Endothelial cell of umbilical vein (primary cell): ENCODE results near the gene ANO1. TPM values are rescaled to one million over a fixed set of nuclear protein-coding genes. Genes with fewer than 3 reads are reported as not detected.

Experiments used
- BruUV-seq: library from RNA; stranded (reverse); fragments of 400-500 nt; replicated peaks from 2 replicates; lab custom pipeline; 2021; lab: Mats Ljungman, UMichigan
- CTCF ChIA-PET: fragments of 300-600, 350-600 bp; sonication (Branson Sonifier 250); formaldehyde crosslinking; loops from one replicate; lab custom pipeline; 2021; ENCODE audit warnings: antibody characterized with exemption, inconsistent platforms; lab: Charles Lee
- POLR2A ChIA-PET: fragments of 300-600, 350-600 bp; sonication (Branson Sonifier 250); formaldehyde crosslinking; loops from one replicate; lab custom pipeline; 2021; ENCODE audit warnings: antibody characterized with exemption, inconsistent platforms; lab: Charles Lee
- DNase-seq: peaks from one replicate; pipeline ENCODE4 v3.0.0-alpha.2; 2011; ENCODE audit warnings: low read depth, low spot score
- FAIRE-seq: peaks from 2 replicates; lab custom pipeline; 2011; peaks lifted over from hg19 to GRCh38; lab: Jason Lieb, UNC
- H2AFZ ChIP-seq: 2 replicates; pipeline ENCODE4 v1.6.0; 2012; ENCODE audit warnings: low read depth, low read length, control low read depth, inconsistent platforms
- H3K27ac ChIP-seq: 2 replicates; pipeline ENCODE4 v1.5.1; 2011; ENCODE audit warnings: low read depth, mild to moderate bottlenecking, control low read depth, low read length, moderate library complexity; ENCODE audit not compliant: insufficient read depth
- H3K27me3 ChIP-seq, 2 experiments: 2 replicates each; pipeline versions ENCODE4 v1.6.0 to v1.6.1; 2011; ENCODE audit warnings: low read length in 2 of 2, mixed read lengths in 1 of 2; ENCODE audit not compliant: control insufficient read depth in 2 of 2, insufficient read depth in 2 of 2
- H3K36me3 ChIP-seq, 2 experiments: 2 replicates in 1 of 2; 3 replicates in 1 of 2; pipeline ENCODE4 v1.5.1; 2011; ENCODE audit warnings: low read length in 2 of 2, mild to moderate bottlenecking in 1 of 2, moderate library complexity in 1 of 2; ENCODE audit not compliant: control insufficient read depth in 2 of 2, insufficient read depth in 2 of 2; ENCODE audit errors: extremely low read depth in 1 of 2
- H3K4me1 ChIP-seq: 3 replicates; pipeline ENCODE4 v1.5.1; 2011; ENCODE audit warnings: mild to moderate bottlenecking, low read length; ENCODE audit not compliant: control insufficient read depth, insufficient read depth; ENCODE audit errors: extremely low read depth
- H3K4me2 ChIP-seq: 2 replicates; pipeline ENCODE4 v1.6.1; 2011; ENCODE audit warnings: low read length, control low read depth, mixed read lengths; ENCODE audit not compliant: insufficient read depth
- H3K4me3 ChIP-seq, 3 experiments: fragments of 200-600 bp in 1 of 3; sonication (generic), shearing (Covaris generic) in 1 of 3; replicated peaks in 1 of 3; 2 replicates each; pipeline ENCODE4 v1.5.1; 2011 to 2016; ENCODE audit warnings: control low read depth in 3 of 3, low read length in 3 of 3, mild to moderate bottlenecking in 2 of 3, inconsistent platforms in 1 of 3, low read depth in 1 of 3, moderate library complexity in 1 of 3; ENCODE audit not compliant: insufficient read depth in 1 of 3
- H3K79me2 ChIP-seq: 2 replicates; pipeline ENCODE4 v1.6.0; 2012; ENCODE audit warnings: low read length, inconsistent platforms; ENCODE audit not compliant: control insufficient read depth, insufficient read depth
- H3K9ac ChIP-seq: replicated peaks from 2 replicates; pipeline ENCODE3; 2011; ENCODE audit warnings: low read length, control low read depth; ENCODE audit not compliant: insufficient read depth; ENCODE audit errors: extremely low read depth
- H3K9me1 ChIP-seq: replicated peaks from 3 replicates; pipeline ENCODE4 v1.6.0; 2011; ENCODE audit warnings: mild to moderate bottlenecking, low read length; ENCODE audit not compliant: control insufficient read depth, insufficient read depth; ENCODE audit errors: extremely low read depth
- H3K9me3 ChIP-seq: replicated peaks from 2 replicates; pipeline ENCODE4 v1.5.1; 2012; ENCODE audit warnings: low read length, inconsistent platforms; ENCODE audit not compliant: control insufficient read depth, insufficient read depth
- H4K20me1 ChIP-seq: replicated peaks from 2 replicates; pipeline ENCODE3; 2011; ENCODE audit warnings: mild to moderate bottlenecking, low read length; ENCODE audit not compliant: control insufficient read depth, insufficient read depth; ENCODE audit errors: extremely low read depth
- CTCF ChIP-seq, 2 donors: IDR thresholded peaks; 1 replicate in 1 of 2; 2 replicates in 1 of 2; pipeline ENCODE4 v1.5.1; 2011; ENCODE audit warnings: low read length in 2 of 2, mild to moderate bottlenecking in 2 of 2, moderate library complexity in 2 of 2, control low read depth in 1 of 2, inconsistent platforms in 1 of 2, low read depth in 1 of 2; ENCODE audit not compliant: insufficient read depth in 1 of 2; ENCODE audit errors: extremely low read depth in 1 of 2
- EZH2 ChIP-seq: IDR thresholded peaks from 2 replicates; pipeline ENCODE4 v1.6.1; 2012; ENCODE audit warnings: borderline replicate concordance, low read depth, mild to moderate bottlenecking, moderate library complexity, low read length, inconsistent platforms; ENCODE audit not compliant: severe bottlenecking
- GATA2 ChIP-seq: IDR thresholded peaks from 2 replicates; pipeline ENCODE4 v1.7.0; 2011; ENCODE audit warnings: low read depth, mild to moderate bottlenecking, moderate library complexity, mixed read lengths, low read length; ENCODE audit not compliant: insufficient read length, insufficient read depth
- JUN ChIP-seq: IDR thresholded peaks from 2 replicates; pipeline ENCODE4 v1.6.1; 2011; ENCODE audit warnings: borderline replicate concordance, low read depth; ENCODE audit not compliant: insufficient read length, insufficient read depth
- MYC ChIP-seq: IDR thresholded peaks from one replicate; pipeline ENCODE4 v1.6.1; 2011; ENCODE audit warnings: mild to moderate bottlenecking, low read depth, low read length
- POLR2A ChIP-seq: IDR thresholded peaks from 2 replicates; pipeline ENCODE4 v1.6.1; 2012; ENCODE audit warnings: low read depth, mild to moderate bottlenecking, control low read depth, low read length
- dilution Hi-C: fragments of 300-500 bp; cut with MboI; formaldehyde crosslinking; loops from one replicate; pipeline ENCODE4 v1.15.0; 2019; ENCODE audit warnings: low sequenced_read_pairs; ENCODE audit not compliant: extremely low pct_ligation_motif_present
- intact Hi-C: fragments of 100-400 bp; cut with micrococcal nuclease; formaldehyde crosslinking; loops from one replicate; pipeline ENCODE4 v1.10.0; 2022
- polyA plus RNA-seq, 4 experiments: library from polyadenylated mRNA; depleted of rRNA in 3 of 4; stranded (reverse) in 3 of 4; unstranded in 1 of 4; fragments of >200 nt; gene quantifications; 2 replicates each; pipeline versions ENCODE4 v1.2.1 to v1.2.3, GENCODE V29; 2011 to 2012; ENCODE audit warnings: missing spikeins in 1 of 4
- total RNA-seq: library from RNA; stranded (reverse); gene quantifications from 2 replicates; pipeline ENCODE4 v1.2.3, GENCODE V29; 2021
- TF ChIP-seq, protein P1 (sequence below): IDR thresholded peaks from 2 replicates; pipeline ENCODE4 v1.6.1; 2011; ENCODE audit not compliant: insufficient read depth, insufficient read length

ANO1 gene
- total and polyA plus RNA-seq, 2 donors (not counting 3 experiments of a cell fraction or from before 2014, with no cell fraction given) = 0.03 to 0.40 TPM

DNA sequence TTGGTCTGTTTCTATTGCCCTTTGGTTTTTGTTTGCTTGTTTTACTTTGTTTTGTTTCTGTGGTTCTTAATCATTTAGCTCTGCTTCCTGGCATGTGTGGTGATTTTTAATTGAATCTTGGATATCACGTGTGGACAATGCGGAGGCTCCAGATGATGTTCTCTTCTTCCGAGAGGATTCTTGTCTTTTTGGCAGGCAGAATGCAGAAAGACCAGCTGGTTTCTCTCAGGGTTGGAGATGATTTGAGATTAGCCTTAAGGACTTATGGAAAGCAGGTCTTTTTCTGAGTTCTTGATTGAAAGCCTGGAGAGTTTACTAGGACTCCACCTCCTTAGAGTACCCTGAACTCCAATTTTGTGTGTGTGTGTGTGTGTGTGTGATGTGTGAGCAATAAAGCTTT, 21.0 kb upstream of the ANO1 start:
- Histone ChIP-seq H3K9me1 (no peaks in the 10 kb centered on the region), H3K4me3 (no peak overlapping the region), H2AFZ (no peak overlapping the region), H3K9ac (no peak overlapping the region), H3K27ac (no peak overlapping the region), H4K20me1 (no peaks in the 10 kb centered on the region), H3K79me2 (no peaks in the 10 kb centered on the region), H3K9me3 (no peaks in the 10 kb centered on the region), H3K36me3 (no peaks in the 10 kb centered on the region), H3K4me1 (no peaks in the 10 kb centered on the region), H3K27me3 (peaks cover 5 to 41% of the 10 kb centered on the region in 2 experiments), H3K4me2 (no peak overlapping the region)
- DNase-seq (no peak), FAIRE-seq (no peak)
- dilution Hi-C loops = no loop called here
- intact Hi-C loops = no loop called here
- CTCF ChIA-PET = no interaction called here
- TF ChIP-seq MYC = no peak
- POLR2A ChIA-PET = no interaction called here
- BruUV-seq = no TSS peak

DNA sequence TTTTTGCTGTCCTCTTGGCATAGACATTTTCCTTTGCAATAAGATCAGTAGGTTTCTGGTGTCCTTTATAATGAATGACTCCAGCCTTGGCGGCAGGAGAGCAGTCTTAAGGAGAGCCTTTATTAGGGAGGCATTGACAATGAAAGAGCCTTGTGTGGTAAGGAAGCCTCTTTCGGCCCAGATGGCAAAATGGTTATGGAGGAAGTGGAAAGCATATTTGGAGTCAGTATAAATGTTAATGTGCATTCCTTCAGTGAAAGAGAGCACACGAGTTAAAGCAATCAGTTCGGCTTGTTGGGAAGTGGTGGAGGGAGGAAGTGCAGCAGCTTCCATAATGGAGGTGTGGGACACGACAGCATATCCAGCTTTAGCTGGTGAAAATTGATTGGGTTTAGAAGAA, 18.1 kb upstream of the ANO1 start:
- intact Hi-C loops = no loop called here
- FAIRE-seq = no peak
- H3K36me3 ChIP-seq = no peaks in the 10 kb centered on the region
- no peaks in the 10 kb centered on the region for H3K79me2 ChIP-seq
- no peak overlapping the region for H2AFZ ChIP-seq
- BruUV-seq = no TSS peak
- DNase-seq = no peak
- H3K4me1 ChIP-seq = no peaks in the 10 kb centered on the region
- POLR2A ChIA-PET = no interaction called here
- H3K9me3 ChIP-seq = no peaks in the 10 kb centered on the region
- CTCF ChIA-PET = no interaction called here
- no peak overlapping the region for H3K4me2 ChIP-seq
- H3K27ac ChIP-seq = no peak overlapping the region
- H3K27me3 ChIP-seq = peaks cover 5 to 16% of the 10 kb centered on the region in 2 experiments
- TF ChIP-seq CTCF (IDR thresholded peaks at IDR 0.05; ENCODE audit: extremely low read depth in 1 of 2, insufficient read depth in 1 of 2, low read depth in 1 of 2, low read length in 2 of 2) = no peak
- TF ChIP-seq POLR2A = no peak
- TF ChIP-seq MYC = no peak
- TF ChIP-seq JUN = no peak
- TF ChIP-seq, protein P1, sequence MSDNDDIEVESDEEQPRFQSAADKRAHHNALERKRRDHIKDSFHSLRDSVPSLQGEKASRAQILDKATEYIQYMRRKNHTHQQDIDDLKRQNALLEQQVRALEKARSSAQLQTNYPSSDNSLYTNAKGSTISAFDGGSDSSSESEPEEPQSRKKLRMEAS = no peak
- TF ChIP-seq EZH2 = no peak
- no peak for TF ChIP-seq GATA2
- H4K20me1 ChIP-seq = no peaks in the 10 kb centered on the region
- dilution Hi-C loops = no loop called here
- H3K9me1 ChIP-seq = no peaks in the 10 kb centered on the region
- no peak overlapping the region for H3K9ac ChIP-seq
- H3K4me3 ChIP-seq = no peak overlapping the region
